WTC11 (cell line): ENCODE results near the gene RASSF1. TPM values are rescaled to one million over a fixed set of nuclear protein-coding genes. Genes with fewer than 3 reads are reported as not detected.

ENCODE experiments used
- ATAC-seq: fragments of 200-7000 bp; cut with Tn5 transposase; 2 replicates; pipeline ENCODE4 v1.10.0; 2021; ENCODE audit warnings: mild to moderate bottlenecking, moderate library complexity
- CTCF ChIA-PET: fragments of 300-600 bp; sonication (Branson Sonifier 250); formaldehyde crosslinking; loops from one replicate; lab custom pipeline; 2021; ENCODE audit warnings: antibody characterized with exemption; lab: Charles Lee
- POLR2A ChIA-PET: fragments of 350-600 bp; sonication (Branson Sonifier 250); formaldehyde crosslinking; loops from one replicate; lab custom pipeline; 2021; ENCODE audit warnings: antibody characterized with exemption; lab: Charles Lee
- DNase-seq: peaks from one replicate; pipeline ENCODE4 v3.0.0; 2021; ENCODE audit warnings: low spot score
- H3K27ac Mint-ChIP-seq: 2 replicates; pipeline ENCODE4 v1.8.0; 2021; ENCODE audit warnings: mixed read lengths
- H3K27me3 Mint-ChIP-seq: 2 replicates; pipeline ENCODE4 v1.8.0; 2021; ENCODE audit warnings: low read depth, mild to moderate bottlenecking, moderate library complexity, mixed read lengths
- H3K36me3 Mint-ChIP-seq: 2 replicates; pipeline ENCODE4 v1.8.0; 2021; ENCODE audit warnings: mixed read lengths
- H3K4me1 Mint-ChIP-seq: 2 replicates; pipeline ENCODE4 v1.8.0; 2022; ENCODE audit warnings: mixed read lengths
- H3K4me3 Mint-ChIP-seq: 2 replicates; pipeline ENCODE4 v1.8.0; 2021; ENCODE audit warnings: mild to moderate bottlenecking, moderate library complexity, mixed read lengths
- H3K9me3 Mint-ChIP-seq: 2 replicates; pipeline ENCODE4 v1.8.0; 2021; ENCODE audit warnings: mixed read lengths
- CBFB ChIP-seq: sonication (generic); formaldehyde crosslinking; IDR thresholded peaks from 2 replicates; pipeline ENCODE4 v1.8.1; 2022; ENCODE audit warnings: mild to moderate bottlenecking, low read depth, missing genetic modification reagents
- FOXK1 ChIP-seq: sonication (generic); formaldehyde crosslinking; IDR thresholded peaks from 2 replicates; pipeline ENCODE4 v1.8.0; 2022; ENCODE audit warnings: mild to moderate bottlenecking, moderate library complexity, missing genetic modification reagents
- FOXP1 ChIP-seq: sonication (generic); formaldehyde crosslinking; IDR thresholded peaks from 2 replicates; pipeline ENCODE4 v1.8.0; 2022; ENCODE audit warnings: missing genetic modification reagents, mild to moderate bottlenecking, moderate library complexity, borderline replicate concordance
- GABPB1 ChIP-seq: sonication (generic); formaldehyde crosslinking; IDR thresholded peaks from 2 replicates; pipeline ENCODE4 v1.8.1; 2023; ENCODE audit warnings: mild to moderate bottlenecking, missing genetic modification reagents
- GRHL2 ChIP-seq: fragments of 250-450 bp; sonication (Bioruptor Pico); IDR thresholded peaks from 2 replicates; pipeline ENCODE4 v1.8.0; 2022; ENCODE audit warnings: mild to moderate bottlenecking, moderate library complexity; ENCODE audit not compliant: insufficient replicate concordance, severe bottlenecking
- NFYB ChIP-seq: sonication (generic); formaldehyde crosslinking; conservative IDR thresholded peaks from 2 replicates; pipeline ENCODE4 v1.8.0; 2022; ENCODE audit warnings: low read depth, missing genetic modification reagents
- ZNF423 ChIP-seq: fragments of 250-450 bp; sonication (Bioruptor Pico); IDR thresholded peaks from 2 replicates; pipeline ENCODE4 v2.1.2; 2022; ENCODE audit warnings: mild to moderate bottlenecking, moderate library complexity
- total RNA-seq: library from RNA; stranded (reverse); gene quantifications from 3 replicates; pipeline ENCODE4 v1.2.3, GENCODE V29; 2021
- TF ChIP-seq, protein P1 (sequence below): sonication (generic); formaldehyde crosslinking; IDR thresholded peaks from 2 replicates; pipeline ENCODE4 v1.8.1; 2023; ENCODE audit warnings: mild to moderate bottlenecking, missing genetic modification reagents
- TF ChIP-seq, protein P2 (sequence below): sonication (generic); formaldehyde crosslinking; IDR thresholded peaks from 2 replicates; pipeline ENCODE4 v1.8.0; 2022; ENCODE audit warnings: mild to moderate bottlenecking, missing genetic modification reagents
- TF ChIP-seq, protein P3 (sequence below): fragments of 250-450 bp; sonication (Bioruptor Pico); IDR thresholded peaks from 2 replicates; pipeline ENCODE4 v1.9.0; 2021; ENCODE audit warnings: mild to moderate bottlenecking
- TF ChIP-seq, protein P4 (sequence below): sonication (generic); formaldehyde crosslinking; IDR thresholded peaks from 2 replicates; pipeline ENCODE4 v1.8.1; 2022; ENCODE audit warnings: mild to moderate bottlenecking, missing genetic modification reagents, moderate library complexity, borderline replicate concordance
- TF ChIP-seq, protein P5 (sequence below): fragments of 250-450 bp; sonication (Bioruptor Pico); IDR thresholded peaks from 2 replicates; pipeline ENCODE4 v1.8.0; 2021; ENCODE audit warnings: mild to moderate bottlenecking
- TF ChIP-seq, protein P6 (sequence below): sonication (generic); formaldehyde crosslinking; IDR thresholded peaks from 2 replicates; pipeline ENCODE4 v1.8.0; 2023; ENCODE audit warnings: missing genetic modification reagents
- TF ChIP-seq, protein P7 (sequence below): sonication (generic); formaldehyde crosslinking; IDR thresholded peaks from 2 replicates; pipeline ENCODE4 v1.8.0; 2022; ENCODE audit warnings: mild to moderate bottlenecking, missing genetic modification reagents
- TF ChIP-seq, protein P8 (sequence below): sonication (generic); formaldehyde crosslinking; IDR thresholded peaks from 2 replicates; pipeline ENCODE4 v1.8.1; 2022; ENCODE audit warnings: mild to moderate bottlenecking, moderate library complexity, missing genetic modification reagents

The RASSF1 gene
- total RNA-seq, 1 experiment from 2014 or later, result 14.5 TPM

DNA sequence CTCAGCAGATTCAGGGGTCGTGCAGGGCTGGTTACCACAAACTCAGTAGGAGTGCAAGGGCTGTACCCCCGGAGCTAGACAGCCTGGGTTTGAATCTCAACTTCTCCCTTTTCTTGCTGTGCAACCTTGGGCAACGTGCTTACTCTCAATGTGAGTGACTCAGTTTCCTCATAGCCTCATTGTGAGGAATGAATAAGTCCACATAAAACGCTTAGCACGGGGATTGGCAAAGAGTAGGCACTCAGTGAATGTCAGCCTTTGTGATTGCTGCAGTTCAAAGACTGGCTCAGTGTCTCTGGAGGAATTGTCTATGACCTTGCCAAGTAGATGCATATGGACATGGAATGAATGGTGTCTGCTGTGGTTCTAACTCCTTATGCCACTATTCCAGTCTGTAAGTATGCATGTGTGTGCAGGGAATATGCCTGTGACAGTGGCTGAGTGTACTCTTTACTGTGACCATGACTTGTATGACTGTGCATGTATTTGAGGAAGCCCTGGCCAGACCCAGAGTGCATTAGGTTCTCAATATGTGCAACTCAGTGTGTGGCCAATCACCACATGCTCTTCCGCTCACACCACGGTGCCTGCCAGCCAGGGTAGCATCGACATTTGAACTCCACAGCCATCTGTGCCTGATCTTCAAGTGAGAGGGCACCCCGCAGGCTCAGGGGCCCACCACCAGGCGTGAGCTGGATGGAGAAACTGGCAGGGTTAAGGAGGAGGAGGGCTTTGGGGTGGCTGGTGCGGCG lies 40.5 kb downstream of the RASSF1 start (continued):
- TF ChIP-seq, protein P1, sequence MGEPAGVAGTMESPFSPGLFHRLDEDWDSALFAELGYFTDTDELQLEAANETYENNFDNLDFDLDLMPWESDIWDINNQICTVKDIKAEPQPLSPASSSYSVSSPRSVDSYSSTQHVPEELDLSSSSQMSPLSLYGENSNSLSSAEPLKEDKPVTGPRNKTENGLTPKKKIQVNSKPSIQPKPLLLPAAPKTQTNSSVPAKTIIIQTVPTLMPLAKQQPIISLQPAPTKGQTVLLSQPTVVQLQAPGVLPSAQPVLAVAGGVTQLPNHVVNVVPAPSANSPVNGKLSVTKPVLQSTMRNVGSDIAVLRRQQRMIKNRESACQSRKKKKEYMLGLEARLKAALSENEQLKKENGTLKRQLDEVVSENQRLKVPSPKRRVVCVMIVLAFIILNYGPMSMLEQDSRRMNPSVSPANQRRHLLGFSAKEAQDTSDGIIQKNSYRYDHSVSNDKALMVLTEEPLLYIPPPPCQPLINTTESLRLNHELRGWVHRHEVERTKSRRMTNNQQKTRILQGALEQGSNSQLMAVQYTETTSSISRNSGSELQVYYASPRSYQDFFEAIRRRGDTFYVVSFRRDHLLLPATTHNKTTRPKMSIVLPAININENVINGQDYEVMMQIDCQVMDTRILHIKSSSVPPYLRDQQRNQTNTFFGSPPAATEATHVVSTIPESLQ, result no peak

DNA sequence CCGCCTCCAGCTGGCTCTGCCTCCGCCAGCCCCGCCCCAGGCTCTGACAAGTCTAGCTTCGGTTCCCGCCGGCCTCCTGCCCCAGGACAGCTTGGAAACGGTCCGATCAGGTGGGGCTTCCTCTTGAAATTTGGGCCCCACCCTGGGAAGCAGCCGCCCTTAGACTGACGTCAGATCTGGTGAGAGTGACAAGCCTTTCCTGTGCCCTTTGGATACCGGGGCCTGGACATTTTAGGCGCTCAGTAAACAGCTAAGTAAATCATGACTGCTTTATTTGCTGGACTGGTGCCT lies 41.1 kb downstream of the RASSF1 start:
- H3K36me3 Mint-ChIP-seq, result 0 out of 2 replicates have a peak, but pooled peaks cover under 1% of the 10 kb centered on the region
- POLR2A ChIA-PET, result interaction anchor here (0.5 to 1.4 kb wide), 7 partner anchors 18 to 51 kb away, joined by 3 to 8 read pairs (median 4); partner anchors contain the start of genes CYB561D2, HYAL2 and NPRL2
- ATAC-seq, result no peak

DNA sequence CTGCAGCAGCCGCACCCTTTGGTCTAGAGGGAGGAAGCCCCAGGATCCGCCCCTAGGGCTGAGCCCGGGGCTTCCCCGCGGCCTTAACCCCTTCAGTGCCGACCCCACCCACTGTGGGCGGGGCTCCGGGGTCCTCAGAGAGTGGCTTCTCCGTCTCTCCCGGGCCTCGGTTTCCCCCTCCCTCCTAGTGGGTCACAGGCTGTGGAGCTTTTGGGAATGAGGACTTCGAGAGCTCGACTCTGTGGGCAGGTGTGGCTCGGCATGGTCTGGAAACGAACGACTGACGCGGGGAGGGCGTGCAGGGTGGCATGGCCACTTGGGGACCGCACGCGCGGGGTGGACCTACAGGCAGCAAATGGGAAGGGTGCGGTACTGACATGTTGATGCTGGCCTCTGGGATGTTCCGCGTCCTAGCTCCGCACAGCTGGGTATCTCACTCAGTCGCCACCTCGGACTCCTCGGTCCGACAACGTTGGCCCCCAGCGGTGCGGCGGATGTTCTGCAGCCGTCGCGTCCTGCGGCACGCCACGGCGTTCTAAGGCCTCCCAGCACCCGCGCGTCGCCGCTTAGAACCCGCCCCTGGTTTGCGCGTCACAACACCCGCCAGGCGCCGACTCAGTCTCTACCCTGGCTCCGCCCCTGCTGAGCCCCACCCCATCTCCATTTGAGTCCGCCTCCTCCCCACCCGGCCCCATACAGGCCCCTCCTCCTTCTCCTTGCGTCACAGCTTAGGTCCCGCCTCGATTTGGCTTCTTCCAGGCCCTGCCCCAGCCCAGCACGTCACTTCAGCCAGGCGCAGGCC lies 41.6 kb downstream of the RASSF1 start, which contains the start of the genes HYAL3 and NAA80:
Gene HYAL3 (minus strand): TSS at position 570 of the 802 bp plus-strand sequence. CDS start 3,803 bp downstream, outside the sequence.
Gene NAA80 (minus strand): TSS at position 570 of the 802 bp plus-strand sequence. CDS start 1,942 bp downstream, outside the sequence.
- CTCF ChIA-PET, result interaction anchor here (0.6 to 5.9 kb wide), 21 partner anchors 15 to 313 kb away, joined by 3 to 95 read pairs (median 4); partner anchors contain the start of genes CISH and HYAL2
- Mint-ChIP-seq H3K27ac (peak within 1 kb of the TSS; percentile 98), H3K9me3 (no peaks in the 10 kb centered on the region), H3K4me3 (peak within 1 kb of the TSS; percentile 97), H3K4me1 (peaks cover 22% of the 10 kb centered on the region), H3K36me3 (no peaks in the 10 kb centered on the region), H3K27me3 (no peaks in the 10 kb centered on the region; the same call in 1 of the 2 replicates)
- POLR2A ChIA-PET, result interaction anchor here (0.5 to 1.4 kb wide), 8 partner anchors 17 to 265 kb away, joined by 3 to 8 read pairs (median 4); partner anchors contain the start of genes CYB561D2, HYAL2 and NPRL2
- DNase-seq (peak; percentile 100), ATAC-seq (peak; percentile 88)
- TF ChIP-seq, protein P2, sequence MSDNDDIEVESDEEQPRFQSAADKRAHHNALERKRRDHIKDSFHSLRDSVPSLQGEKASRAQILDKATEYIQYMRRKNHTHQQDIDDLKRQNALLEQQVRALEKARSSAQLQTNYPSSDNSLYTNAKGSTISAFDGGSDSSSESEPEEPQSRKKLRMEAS (CRISPR knock-in tag), result peak; percentile 34; the same call in 1 of the 2 replicates
- TF ChIP-seq NFYB (CRISPR knock-in tag) (0 out of 2 replicates have a peak, but pooled peaks have one; percentile 33), FOXP1 (CRISPR knock-in tag) (peak; percentile 78), CBFB (CRISPR knock-in tag) (no peak), FOXK1 (CRISPR knock-in tag) (peak; percentile 81), ZNF423 (CRISPR knock-in tag) (peak; percentile 58)
- TF ChIP-seq, protein P3, sequence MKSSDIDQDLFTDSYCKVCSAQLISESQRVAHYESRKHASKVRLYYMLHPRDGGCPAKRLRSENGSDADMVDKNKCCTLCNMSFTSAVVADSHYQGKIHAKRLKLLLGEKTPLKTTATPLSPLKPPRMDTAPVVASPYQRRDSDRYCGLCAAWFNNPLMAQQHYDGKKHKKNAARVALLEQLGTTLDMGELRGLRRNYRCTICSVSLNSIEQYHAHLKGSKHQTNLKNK (CRISPR knock-in tag), result no peak
- TF ChIP-seq, protein P4, sequence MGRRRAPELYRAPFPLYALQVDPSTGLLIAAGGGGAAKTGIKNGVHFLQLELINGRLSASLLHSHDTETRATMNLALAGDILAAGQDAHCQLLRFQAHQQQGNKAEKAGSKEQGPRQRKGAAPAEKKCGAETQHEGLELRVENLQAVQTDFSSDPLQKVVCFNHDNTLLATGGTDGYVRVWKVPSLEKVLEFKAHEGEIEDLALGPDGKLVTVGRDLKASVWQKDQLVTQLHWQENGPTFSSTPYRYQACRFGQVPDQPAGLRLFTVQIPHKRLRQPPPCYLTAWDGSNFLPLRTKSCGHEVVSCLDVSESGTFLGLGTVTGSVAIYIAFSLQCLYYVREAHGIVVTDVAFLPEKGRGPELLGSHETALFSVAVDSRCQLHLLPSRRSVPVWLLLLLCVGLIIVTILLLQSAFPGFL (CRISPR knock-in tag), result 0 out of 2 replicates have a peak, but pooled peaks have one; percentile 38
- TF ChIP-seq, protein P5, sequence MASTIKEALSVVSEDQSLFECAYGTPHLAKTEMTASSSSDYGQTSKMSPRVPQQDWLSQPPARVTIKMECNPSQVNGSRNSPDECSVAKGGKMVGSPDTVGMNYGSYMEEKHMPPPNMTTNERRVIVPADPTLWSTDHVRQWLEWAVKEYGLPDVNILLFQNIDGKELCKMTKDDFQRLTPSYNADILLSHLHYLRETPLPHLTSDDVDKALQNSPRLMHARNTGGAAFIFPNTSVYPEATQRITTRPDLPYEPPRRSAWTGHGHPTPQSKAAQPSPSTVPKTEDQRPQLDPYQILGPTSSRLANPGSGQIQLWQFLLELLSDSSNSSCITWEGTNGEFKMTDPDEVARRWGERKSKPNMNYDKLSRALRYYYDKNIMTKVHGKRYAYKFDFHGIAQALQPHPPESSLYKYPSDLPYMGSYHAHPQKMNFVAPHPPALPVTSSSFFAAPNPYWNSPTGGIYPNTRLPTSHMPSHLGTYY (CRISPR knock-in tag), result 0 out of 2 replicates have a peak, but pooled peaks have one; percentile 19
- TF ChIP-seq, protein P6, sequence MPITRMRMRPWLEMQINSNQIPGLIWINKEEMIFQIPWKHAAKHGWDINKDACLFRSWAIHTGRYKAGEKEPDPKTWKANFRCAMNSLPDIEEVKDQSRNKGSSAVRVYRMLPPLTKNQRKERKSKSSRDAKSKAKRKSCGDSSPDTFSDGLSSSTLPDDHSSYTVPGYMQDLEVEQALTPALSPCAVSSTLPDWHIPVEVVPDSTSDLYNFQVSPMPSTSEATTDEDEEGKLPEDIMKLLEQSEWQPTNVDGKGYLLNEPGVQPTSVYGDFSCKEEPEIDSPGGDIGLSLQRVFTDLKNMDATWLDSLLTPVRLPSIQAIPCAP, result no peak
- TF ChIP-seq, protein P7, sequence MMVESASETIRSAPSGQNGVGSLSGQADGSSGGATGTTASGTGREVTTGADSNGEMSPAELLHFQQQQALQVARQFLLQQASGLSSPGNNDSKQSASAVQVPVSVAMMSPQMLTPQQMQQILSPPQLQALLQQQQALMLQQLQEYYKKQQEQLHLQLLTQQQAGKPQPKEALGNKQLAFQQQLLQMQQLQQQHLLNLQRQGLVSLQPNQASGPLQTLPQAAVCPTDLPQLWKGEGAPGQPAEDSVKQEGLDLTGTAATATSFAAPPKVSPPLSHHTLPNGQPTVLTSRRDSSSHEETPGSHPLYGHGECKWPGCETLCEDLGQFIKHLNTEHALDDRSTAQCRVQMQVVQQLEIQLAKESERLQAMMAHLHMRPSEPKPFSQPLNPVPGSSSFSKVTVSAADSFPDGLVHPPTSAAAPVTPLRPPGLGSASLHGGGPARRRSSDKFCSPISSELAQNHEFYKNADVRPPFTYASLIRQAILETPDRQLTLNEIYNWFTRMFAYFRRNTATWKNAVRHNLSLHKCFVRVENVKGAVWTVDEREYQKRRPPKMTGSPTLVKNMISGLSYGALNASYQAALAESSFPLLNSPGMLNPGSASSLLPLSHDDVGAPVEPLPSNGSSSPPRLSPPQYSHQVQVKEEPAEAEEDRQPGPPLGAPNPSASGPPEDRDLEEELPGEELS, result 0 out of 2 replicates have a peak, but pooled peaks have one; percentile 62
- TF ChIP-seq, protein P8, sequence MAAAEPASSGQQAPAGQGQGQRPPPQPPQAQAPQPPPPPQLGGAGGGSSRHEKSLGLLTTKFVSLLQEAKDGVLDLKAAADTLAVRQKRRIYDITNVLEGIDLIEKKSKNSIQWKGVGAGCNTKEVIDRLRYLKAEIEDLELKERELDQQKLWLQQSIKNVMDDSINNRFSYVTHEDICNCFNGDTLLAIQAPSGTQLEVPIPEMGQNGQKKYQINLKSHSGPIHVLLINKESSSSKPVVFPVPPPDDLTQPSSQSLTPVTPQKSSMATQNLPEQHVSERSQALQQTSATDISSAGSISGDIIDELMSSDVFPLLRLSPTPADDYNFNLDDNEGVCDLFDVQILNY (CRISPR knock-in tag), result 0 out of 2 replicates have a peak, but pooled peaks have one; percentile 20

More for the DNA sequence above, 41.1 kb downstream of the RASSF1 start:
- peak overlapping the region; percentile 82 for H3K27ac Mint-ChIP-seq
- 0 out of 2 replicates have a peak, but pooled peaks cover 1% of the 10 kb centered on the region for H3K9me3 Mint-ChIP-seq
- no peaks in the 10 kb centered on the region; the same call in 1 of the 2 replicates for H3K27me3 Mint-ChIP-seq
- TF ChIP-seq GRHL2 (CRISPR knock-in tag), result no peak
- TF ChIP-seq GABPB1 (CRISPR knock-in tag), result peak; percentile 33; the same call in 1 of the 2 replicates
- TF ChIP-seq, all 79 proteins: peak for 1
- Mint-ChIP-seq H3K4me3 (peak overlapping the region; percentile 97), H3K4me1 (peaks cover 22% of the 10 kb centered on the region)
- no peak for DNase-seq
- CTCF ChIA-PET, result interaction anchor here (0.6 to 5.9 kb wide), 20 partner anchors 15 to 312 kb away, joined by 3 to 95 read pairs (median 4); partner anchors contain the start of genes CISH and HYAL2
